ENCODE measurements around the gene WRAP73. TPM values are rescaled to one million over a fixed set of nuclear protein-coding genes. Genes with fewer than 3 reads are reported as not detected.

Gene WRAP73
- total and polyA plus RNA-seq, 5 donors: 8.7 to 13.9 (median 12.5) TPM

GRCh38 chr1:3691421-3692204, 41.7 kb upstream of the WRAP73 start:
- Histone ChIP-seq H3K4me1 (ENCODE audit: control insufficient read depth, insufficient read depth, low read length) (no peaks in the 10 kb centered on the region), H3K4me3 (ENCODE audit: low read length) (no peak overlapping the region), H3K9me3 (ENCODE audit: control insufficient read depth, low read length) (no peaks in the 10 kb centered on the region), H3K27ac (ENCODE audit: low read length) (no peak overlapping the region), H3K27me3 (ENCODE audit: control insufficient read depth, insufficient read depth) (no peaks in the 10 kb centered on the region)
- ATAC-seq (no peak), DNase-seq (no peak)
- intact Hi-C loops (cut with DNase I): no loop called here
- 80% methylated on average over 24 of the region's 24 CpGs for WGBS

DNA sequence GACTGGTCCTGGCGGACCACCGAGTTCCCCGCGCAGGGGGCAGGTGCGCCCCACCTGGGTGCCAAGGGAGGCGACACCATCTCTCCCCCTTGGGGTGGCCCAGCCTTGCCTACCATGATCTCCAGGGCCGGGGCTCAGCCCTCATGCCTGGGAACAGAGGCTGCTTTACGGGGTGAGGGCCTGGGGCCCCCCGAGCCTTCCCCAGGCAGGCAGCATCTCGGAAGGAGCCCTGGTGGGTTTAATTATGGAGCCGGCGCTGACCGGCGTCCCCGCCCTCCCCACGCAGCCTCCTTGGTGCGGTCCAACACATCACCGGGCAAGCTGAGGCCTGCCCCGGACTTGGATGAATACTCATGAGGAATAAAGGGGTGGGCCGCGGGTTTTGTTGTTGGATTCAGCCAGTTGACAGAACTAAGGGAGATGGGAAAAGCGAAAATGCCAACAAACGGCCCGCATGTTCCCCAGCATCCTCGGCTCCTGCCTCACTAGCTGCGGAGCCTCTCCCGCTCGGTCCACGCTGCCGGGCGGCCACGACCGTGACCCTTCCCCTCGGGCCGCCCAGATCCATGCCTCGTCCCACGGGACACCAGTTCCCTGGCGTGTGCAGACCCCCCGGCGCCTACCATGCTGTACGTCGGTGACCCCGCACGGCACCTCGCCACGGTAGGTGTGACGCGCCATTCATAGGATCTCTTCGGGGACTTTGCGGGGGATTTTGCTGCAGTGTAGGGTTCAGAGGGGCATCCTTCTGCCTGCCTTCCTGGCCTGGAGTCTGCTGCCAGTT, 40.6 kb upstream of the WRAP73 start:
- H3K4me3 ChIP-seq (ENCODE audit: low read length): no peak overlapping the region
- 92% methylated on average over 50 of the region's 50 CpGs for WGBS
- no peaks in the 10 kb centered on the region for H3K9me3 ChIP-seq (ENCODE audit: control insufficient read depth, low read length)
- H3K4me1 ChIP-seq (ENCODE audit: control insufficient read depth, insufficient read depth, low read length): no peaks in the 10 kb centered on the region
- no peaks in the 10 kb centered on the region for H3K27me3 ChIP-seq (ENCODE audit: control insufficient read depth, insufficient read depth)
- no peak overlapping the region for H3K27ac ChIP-seq (ENCODE audit: low read length)
- intact Hi-C loops (cut with DNase I): no loop called here
- no peak for DNase-seq
- no peak for ATAC-seq

- H3K27me3 ChIP-seq (ENCODE audit: control insufficient read depth, insufficient read depth): no peaks in the 10 kb centered on the region
- intact Hi-C loops (cut with DNase I): no loop called here
These were observed 39.3 kb upstream of the WRAP73 start for GRCh38 chr1:3689138-3689750.

DNA sequence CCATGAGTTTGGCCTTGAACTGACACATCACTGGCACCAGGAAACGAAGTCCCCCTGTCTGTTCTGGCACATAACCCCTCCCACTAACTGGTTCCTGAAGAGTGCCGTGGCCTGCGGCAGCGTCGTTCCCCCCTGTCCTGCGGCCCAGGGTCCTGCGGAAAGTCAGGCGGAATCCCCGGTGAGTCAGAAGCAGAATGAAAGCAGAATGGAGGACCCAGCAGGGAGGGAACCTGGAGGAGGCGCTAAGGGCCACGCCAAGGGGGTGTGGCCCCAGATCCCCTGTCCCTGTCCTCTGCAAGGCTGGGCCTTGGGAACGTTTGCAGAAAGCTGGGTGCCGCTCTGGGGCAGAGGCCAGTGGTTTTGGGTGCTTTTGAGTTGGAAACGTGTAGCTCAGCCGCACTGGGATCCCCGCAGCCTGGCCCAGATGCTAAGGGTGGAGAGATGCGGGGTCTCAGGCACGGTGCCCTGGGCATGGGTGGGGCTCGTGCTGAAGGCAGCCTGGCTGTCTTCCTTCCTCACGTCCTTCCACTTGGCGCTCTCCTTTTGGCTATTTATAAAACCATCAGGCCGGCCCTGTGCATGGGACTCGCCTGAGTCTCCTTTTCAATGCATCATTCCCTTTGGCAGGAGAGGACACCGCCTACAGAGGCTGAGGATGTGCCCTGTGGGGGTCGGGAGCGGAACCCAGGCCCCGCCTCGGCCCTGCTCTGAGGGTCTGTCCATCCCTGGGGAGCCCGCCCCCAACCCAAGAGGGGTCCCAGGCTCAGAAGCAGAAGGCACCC, 38.6 kb upstream of the WRAP73 start:
- H3K9me3 ChIP-seq (ENCODE audit: control insufficient read depth, low read length): no peaks in the 10 kb centered on the region
- intact Hi-C loops (cut with DNase I): no loop called here
- no peaks in the 10 kb centered on the region for H3K4me1 ChIP-seq (ENCODE audit: control insufficient read depth, insufficient read depth, low read length)
- H3K27me3 ChIP-seq (ENCODE audit: control insufficient read depth, insufficient read depth): no peaks in the 10 kb centered on the region
- no peak overlapping the region for H3K27ac ChIP-seq (ENCODE audit: low read length)
- no peak for DNase-seq
- H3K4me3 ChIP-seq (ENCODE audit: low read length): no peak overlapping the region
- WGBS: 48% methylated on average over 29 of the region's 29 CpGs
- no peak for ATAC-seq

More at GRCh38 chr1:3689138-3689750, 39.3 kb upstream of the WRAP73 start:
- no peak for ATAC-seq
- Histone ChIP-seq H3K4me1 (ENCODE audit: control insufficient read depth, insufficient read depth, low read length) (no peaks in the 10 kb centered on the region), H3K9me3 (ENCODE audit: control insufficient read depth, low read length) (no peaks in the 10 kb centered on the region), H3K27ac (ENCODE audit: low read length) (no peak overlapping the region), H3K4me3 (ENCODE audit: low read length) (no peak overlapping the region)
- no peak for DNase-seq
- WGBS: 62% methylated on average over 19 of the region's 19 CpGs

DNA sequence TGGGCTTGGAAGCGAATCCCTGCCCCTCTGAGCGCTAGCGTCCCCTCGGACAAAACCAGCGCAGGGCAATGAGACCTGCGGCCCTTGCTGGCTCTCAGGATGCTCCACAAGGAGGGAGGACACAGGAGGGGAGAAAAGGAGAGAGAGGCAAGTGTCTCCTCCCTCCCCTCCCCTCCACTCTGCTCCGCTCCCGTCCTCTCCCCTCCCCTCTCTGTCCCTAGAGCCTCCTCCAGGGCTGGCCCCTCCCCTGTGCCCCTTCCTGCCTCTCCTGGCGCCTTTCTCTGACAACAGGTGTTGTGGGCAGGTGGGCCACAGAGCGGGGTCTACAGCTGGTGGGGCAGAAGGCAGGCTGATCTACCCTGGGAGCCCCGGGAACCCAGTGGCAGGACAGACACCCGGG, 37.6 kb upstream of the WRAP73 start:
- no peaks in the 10 kb centered on the region for H3K27me3 ChIP-seq (ENCODE audit: control insufficient read depth, insufficient read depth)
- H3K4me3 ChIP-seq (ENCODE audit: low read length): no peak overlapping the region
- H3K4me1 ChIP-seq (ENCODE audit: control insufficient read depth, insufficient read depth, low read length): no peaks in the 10 kb centered on the region
- 89% methylated on average over 12 of the region's 12 CpGs for WGBS
- intact Hi-C loops (cut with DNase I): no loop called here
- ATAC-seq: no peak
- no peak overlapping the region for H3K27ac ChIP-seq (ENCODE audit: low read length)
- H3K9me3 ChIP-seq (ENCODE audit: control insufficient read depth, low read length): no peaks in the 10 kb centered on the region
- no peak for DNase-seq

- DNase-seq: no peak
These were observed 36.0 kb upstream of the WRAP73 start for GRCh38 chr1:3685906-3686305.

DNA sequence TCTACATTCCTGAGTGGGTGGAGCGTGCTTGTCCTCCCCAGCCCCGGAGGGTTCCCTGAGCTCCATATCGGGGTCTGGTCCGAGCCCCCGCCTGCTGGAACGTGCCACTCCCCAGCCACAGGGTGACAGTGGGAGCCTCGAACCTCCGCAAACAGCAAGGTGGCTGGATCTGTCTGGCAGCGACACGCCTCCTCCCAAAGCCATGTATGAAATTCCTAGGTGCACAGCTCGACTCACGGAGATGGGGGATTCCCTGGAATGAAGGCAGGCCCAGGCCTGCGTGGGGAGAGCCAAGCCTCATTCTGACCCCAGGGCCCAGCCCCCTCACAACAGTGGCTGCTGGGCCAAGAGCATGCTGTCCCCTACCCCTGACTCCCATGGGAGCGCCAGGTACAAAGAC, 35.3 kb upstream of the WRAP73 start:
- Histone ChIP-seq H3K27me3 (ENCODE audit: control insufficient read depth, insufficient read depth) (no peaks in the 10 kb centered on the region), H3K4me3 (ENCODE audit: low read length) (no peak overlapping the region), H3K27ac (ENCODE audit: low read length) (no peak overlapping the region), H3K4me1 (ENCODE audit: control insufficient read depth, insufficient read depth, low read length) (no peaks in the 10 kb centered on the region), H3K9me3 (ENCODE audit: control insufficient read depth, low read length) (no peaks in the 10 kb centered on the region)
- intact Hi-C loops (cut with DNase I): no loop called here
- no peak for DNase-seq
- 91% methylated on average over 14 of the region's 14 CpGs for WGBS
- ATAC-seq: no peak

More at GRCh38 chr1:3685906-3686305, 36.0 kb upstream of the WRAP73 start:
- WGBS: 89% methylated on average over 19 of the region's 19 CpGs
- H3K4me1 ChIP-seq (ENCODE audit: control insufficient read depth, insufficient read depth, low read length): no peaks in the 10 kb centered on the region
- no peak for ATAC-seq
- H3K9me3 ChIP-seq (ENCODE audit: control insufficient read depth, low read length): no peaks in the 10 kb centered on the region
- intact Hi-C loops (cut with DNase I): no loop called here
- no peak overlapping the region for H3K27ac ChIP-seq (ENCODE audit: low read length)
- H3K4me3 ChIP-seq (ENCODE audit: low read length): no peak overlapping the region
- H3K27me3 ChIP-seq (ENCODE audit: control insufficient read depth, insufficient read depth): no peaks in the 10 kb centered on the region

DNA sequence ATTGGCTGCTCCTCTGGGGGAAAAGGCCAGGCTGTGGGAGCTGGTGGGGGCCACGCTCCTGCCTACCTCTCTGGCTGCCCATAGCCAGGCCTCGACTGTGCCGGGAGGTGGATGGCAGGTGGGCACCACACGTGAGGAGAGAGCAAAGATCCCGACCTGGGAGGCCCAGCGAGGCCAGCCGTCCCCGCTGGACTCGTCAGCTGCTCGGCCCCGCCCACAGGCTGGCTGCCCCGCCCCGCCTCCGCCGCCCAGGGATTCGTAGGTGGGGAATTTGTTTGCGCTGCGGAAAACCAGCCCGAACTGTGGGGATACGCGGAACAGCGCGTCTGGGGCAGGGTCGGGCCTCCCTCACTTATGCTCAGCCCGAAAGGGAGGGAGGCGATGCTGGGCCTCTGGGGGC, 34.1 kb upstream of the WRAP73 start:
- H3K27ac ChIP-seq (ENCODE audit: low read length): no peak overlapping the region
- peak in 2 of 3 donors; percentile 21 to 63 for DNase-seq
- H3K4me3 ChIP-seq (ENCODE audit: low read length): no peak overlapping the region
- intact Hi-C loops (cut with DNase I): no loop called here
- ATAC-seq: peak in 1 of 2 donors; percentile 5
- H3K4me1 ChIP-seq (ENCODE audit: control insufficient read depth, insufficient read depth, low read length): no peaks in the 10 kb centered on the region
- H3K27me3 ChIP-seq (ENCODE audit: control insufficient read depth, insufficient read depth): no peaks in the 10 kb centered on the region
- 20% methylated on average over 26 of the region's 26 CpGs for WGBS
- H3K9me3 ChIP-seq (ENCODE audit: control insufficient read depth, low read length): no peaks in the 10 kb centered on the region

DNA sequence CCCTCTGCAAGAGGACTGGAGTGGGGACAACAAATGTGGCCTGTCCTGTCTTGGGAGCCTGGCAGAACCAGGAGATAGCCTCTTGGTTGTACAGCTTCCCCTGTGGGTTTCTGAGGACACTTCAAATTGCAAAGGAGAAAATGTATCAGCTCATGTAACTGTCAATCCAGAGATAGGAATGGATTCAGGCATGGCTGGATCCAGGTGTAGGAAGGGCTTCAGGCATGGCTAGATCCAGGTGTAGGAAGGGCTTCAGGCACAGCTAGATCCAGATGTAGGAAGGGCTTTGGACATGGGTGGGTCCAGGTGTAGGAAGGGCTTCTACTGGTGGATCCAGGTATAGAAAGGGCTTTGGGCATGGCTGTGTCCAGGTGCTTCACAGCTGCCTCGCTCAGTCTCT, 33.3 kb upstream of the WRAP73 start:
- WGBS: 93% methylated on average over 1 of the region's 1 CpG
- no peak for DNase-seq
- H3K27me3 ChIP-seq (ENCODE audit: control insufficient read depth, insufficient read depth): no peaks in the 10 kb centered on the region

DNA sequence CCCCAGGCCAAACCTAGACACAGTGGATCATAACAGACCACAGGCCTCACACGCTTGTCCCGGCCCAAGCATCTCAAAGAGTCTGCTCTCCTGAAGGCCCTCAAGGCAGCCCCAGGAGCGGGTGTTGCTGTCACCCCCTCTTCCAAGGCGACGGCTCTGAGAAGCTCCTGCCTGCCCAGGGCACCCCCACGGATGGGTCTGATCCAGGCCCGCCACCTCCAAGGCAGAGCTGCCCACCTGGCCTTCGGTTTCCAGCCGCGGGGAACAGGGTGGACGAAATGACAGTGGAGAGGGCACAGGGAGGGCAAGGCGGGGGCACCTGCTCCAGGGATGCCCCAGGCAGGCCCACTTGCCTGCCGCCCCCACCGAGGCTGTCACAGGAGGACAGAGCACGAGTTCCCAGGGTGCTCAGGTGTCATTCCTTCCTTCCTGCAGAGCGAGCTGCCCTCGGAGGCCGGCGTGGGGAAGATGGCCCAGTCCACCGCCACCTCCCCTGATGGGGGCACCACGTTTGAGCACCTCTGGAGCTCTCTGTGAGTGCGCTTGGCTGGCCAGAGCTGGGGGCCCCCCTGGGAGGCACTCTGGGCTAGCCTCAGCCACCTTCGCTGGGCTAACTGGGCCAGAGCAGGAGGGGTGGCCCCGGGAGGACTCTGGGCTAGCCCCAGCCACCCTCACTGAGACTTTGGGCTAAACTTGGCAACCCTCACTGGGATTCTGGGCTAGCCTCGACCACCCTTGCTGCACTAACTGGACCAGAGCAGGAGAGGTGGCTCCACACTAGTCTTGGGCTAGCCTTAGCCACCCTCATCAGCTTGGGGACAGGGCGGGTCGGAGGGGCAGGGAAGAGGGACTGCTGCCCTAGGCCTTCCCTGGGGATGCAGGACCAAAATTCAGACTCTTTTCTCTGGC, 32.2 kb upstream of the WRAP73 start:
- Histone ChIP-seq H3K27ac (ENCODE audit: low read length) (no peak overlapping the region), H3K4me3 (ENCODE audit: low read length) (no peak overlapping the region), H3K9me3 (ENCODE audit: control insufficient read depth, low read length) (no peaks in the 10 kb centered on the region), H3K27me3 (ENCODE audit: control insufficient read depth, insufficient read depth) (no peaks in the 10 kb centered on the region), H3K4me1 (ENCODE audit: control insufficient read depth, insufficient read depth, low read length) (no peaks in the 10 kb centered on the region)
- ATAC-seq (no peak), DNase-seq (peak; percentile 7 to 45 (median 31))
- intact Hi-C loops (cut with DNase I): no loop called here
- 87% methylated on average over 27 of the region's 27 CpGs for WGBS

More for the DNA sequence above, 33.3 kb upstream of the WRAP73 start:
- Histone ChIP-seq H3K4me1 (ENCODE audit: control insufficient read depth, insufficient read depth, low read length) (no peaks in the 10 kb centered on the region), H3K4me3 (ENCODE audit: low read length) (no peak overlapping the region), H3K27ac (ENCODE audit: low read length) (no peak overlapping the region), H3K9me3 (ENCODE audit: control insufficient read depth, low read length) (no peaks in the 10 kb centered on the region)
- ATAC-seq: no peak
- intact Hi-C loops (cut with DNase I): no loop called here
